ENCODE measurements around the gene ACE.

ACE gene

DNA sequence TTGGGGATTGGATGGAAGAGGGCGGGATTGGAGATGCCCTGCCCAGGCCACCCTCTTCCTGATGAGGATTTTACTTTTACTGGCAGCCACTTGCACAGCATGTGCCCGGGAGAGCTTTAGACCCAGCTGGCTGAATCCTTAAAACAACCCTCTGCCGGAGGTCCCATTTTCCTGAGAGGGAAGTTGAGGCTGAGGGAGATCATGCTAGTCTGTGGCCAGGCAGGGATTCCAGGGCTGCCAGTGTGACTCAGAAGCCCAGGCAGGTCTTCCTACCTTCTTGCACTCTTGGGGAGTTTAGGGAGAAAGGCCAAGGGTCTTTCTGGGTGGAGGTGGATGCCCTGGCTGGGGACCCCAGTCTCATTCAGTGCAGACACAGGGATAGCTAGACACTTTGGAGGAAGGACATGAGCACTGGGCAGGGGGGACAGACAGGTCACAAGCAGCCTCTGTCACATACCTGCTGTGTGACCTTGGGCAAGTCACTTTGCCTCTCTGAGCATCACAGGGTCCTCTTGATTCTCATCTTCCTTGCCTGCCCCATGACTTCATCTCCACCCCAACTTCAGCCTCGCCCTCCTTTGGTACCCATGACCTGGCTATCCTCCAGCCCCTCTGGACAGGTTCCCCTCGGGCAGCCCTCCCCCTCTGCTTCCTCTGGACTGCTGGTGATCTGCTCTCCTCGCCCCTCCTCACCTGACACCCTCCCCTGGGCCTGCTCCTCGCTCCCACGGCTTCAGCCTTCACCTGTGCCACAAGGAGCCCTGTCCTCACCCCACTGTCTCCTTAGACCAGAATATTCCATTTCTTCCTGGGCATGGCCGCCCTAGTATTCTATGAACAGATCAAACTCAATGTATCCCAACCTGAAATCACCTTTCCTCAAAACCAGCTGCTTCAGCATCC is 62.1 kb downstream of the ACE start:
- no peak for DNase-seq

DNA sequence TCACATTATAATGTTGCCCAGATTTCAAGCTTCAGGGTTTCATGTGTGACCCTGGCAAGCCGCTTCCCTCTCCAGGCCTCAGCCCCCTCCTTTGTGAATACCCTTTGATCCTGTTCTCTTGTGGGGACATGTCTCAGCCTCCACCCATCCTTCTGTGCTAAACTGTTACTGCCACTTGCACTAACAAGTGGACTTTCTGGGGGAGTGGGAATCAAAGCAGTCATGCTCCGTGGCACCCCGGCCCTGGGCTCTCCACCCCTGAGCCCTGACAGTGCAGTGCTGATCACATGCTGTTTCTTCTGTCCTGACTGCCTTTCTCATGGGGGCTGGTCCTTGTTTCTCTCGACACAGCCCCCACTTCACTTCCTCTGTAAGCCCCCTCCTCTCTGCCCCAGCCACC is 63.7 kb downstream of the ACE start:
- DNase-seq, result no peak

DNA sequence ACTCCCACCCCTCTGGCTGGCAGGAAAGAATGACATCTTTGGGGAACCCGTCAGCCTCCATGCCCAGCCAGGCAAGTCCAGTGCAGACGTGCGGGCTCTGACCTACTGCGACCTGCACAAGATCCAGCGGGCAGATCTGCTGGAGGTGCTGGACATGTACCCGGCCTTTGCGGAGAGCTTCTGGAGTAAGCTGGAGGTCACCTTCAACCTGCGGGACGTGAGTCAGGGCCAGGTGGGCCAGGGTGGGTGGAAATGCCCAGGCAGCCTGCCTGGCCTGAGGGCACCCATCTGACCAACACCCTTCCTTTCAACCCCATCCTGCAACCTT is 65.3 kb downstream of the ACE start:
- DNase-seq, result no peak

DNA sequence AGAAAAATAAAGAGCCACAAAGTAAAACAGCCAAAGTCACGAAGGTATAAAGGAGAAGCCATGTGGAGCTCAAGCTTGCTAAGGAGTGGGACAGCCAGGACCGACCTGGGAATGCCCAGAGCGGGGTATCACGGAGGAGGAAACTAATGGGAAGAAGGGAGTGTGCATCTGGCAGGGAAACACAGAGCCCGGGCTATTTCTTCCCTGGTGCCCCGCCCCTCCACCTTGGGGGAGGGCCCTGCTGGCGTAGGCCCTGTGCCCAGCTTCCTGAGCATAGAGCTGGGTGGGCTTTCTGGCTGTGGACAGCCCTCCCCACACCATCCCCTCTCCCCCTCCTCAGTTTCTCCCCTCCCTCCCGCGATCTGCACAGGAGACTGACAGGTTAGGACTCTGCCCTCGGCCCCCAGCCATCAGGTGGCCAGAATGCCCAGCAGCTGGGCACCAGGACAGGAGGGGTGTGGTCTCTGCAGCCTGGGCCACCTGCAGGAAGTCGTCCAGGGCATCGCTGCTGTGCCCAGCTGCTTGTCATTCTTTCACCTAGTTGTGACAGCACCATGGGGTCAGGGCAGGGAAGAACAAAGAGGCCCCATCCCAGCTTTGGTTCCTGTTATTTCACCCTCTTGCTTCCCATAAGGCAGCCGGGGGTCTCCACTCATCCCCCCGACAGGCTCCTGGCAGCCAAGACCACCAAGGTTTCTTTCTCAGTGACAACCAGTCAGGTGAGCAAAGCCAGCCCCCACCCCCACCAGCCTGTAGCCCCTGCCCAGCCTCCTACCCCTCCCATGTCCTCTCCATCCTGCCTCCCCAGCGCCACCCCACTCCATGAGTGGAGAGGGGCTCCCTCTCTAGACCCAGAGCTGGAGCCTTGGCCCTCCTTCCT is 66.3 kb downstream of the ACE start:
- DNase-seq, result no peak

DNA sequence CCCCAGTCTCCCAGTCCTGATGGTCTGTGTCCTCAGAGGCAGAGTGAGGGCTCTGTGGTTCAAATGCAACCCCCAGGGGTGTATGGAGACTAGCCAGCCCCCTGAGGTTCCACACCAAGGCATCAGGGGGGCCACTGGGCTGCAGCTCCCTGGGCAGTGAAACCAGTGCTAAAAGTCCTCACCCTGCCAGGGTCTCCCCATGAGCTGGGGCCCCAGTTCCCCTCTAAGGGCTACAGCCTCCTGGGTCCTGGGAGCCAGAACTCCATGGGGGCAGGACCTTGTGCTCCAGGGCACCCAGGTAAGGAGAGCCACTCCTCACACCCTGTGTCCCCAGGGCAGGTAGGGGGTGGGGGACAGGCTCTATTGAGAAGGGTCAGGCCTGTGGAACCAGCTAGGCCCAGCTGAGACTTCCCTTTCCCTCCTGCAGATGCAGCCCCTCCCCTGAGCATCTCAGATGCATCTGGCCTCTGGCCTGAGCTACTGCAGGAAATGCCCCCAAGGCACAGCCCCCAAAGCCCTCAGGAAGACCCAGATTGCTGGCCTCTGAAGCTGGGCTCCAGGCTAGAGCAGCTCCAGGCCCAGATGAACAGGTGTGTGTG is 67.1 kb downstream of the ACE start:
- no peak for DNase-seq

DNA sequence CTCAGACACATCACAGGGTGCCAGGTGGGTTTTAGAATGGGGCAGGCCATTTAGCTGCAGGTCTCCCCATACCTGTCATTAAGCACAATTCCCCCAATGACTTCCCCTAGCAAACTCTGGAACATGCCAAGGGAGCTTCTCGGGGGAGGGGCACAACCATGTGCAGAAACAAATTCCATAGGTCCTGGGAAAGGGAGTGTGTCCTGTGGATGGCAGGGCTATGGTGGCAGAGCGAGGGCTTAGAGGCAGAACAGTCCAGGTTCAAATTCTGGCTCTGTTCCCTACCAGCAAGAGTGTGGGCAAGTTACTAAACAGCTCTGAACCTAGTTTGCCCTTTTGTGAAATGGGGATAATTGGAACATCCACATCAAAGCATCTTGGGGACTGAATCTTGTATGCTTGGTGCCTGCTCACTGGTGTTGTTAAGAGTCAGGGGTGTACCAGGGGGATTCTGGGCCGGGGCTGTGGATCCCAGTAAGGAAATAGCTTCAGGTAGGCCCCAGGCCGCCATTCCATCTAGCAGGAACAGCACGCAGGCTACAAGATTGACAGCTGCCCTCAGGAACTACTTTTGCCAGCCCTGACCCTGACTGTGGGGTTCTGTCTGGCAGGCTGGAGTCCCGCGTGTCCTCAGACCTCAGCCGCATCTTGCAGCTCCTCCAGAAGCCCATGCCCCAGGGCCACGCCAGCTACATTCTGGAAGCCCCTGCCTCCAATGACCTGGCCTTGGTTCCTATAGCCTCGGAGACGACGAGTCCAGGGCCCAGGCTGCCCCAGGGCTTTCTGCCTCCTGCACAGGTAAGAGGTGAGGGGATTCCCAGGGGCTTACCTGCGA is 67.8 kb downstream of the ACE start:
- no peak for DNase-seq

DNA sequence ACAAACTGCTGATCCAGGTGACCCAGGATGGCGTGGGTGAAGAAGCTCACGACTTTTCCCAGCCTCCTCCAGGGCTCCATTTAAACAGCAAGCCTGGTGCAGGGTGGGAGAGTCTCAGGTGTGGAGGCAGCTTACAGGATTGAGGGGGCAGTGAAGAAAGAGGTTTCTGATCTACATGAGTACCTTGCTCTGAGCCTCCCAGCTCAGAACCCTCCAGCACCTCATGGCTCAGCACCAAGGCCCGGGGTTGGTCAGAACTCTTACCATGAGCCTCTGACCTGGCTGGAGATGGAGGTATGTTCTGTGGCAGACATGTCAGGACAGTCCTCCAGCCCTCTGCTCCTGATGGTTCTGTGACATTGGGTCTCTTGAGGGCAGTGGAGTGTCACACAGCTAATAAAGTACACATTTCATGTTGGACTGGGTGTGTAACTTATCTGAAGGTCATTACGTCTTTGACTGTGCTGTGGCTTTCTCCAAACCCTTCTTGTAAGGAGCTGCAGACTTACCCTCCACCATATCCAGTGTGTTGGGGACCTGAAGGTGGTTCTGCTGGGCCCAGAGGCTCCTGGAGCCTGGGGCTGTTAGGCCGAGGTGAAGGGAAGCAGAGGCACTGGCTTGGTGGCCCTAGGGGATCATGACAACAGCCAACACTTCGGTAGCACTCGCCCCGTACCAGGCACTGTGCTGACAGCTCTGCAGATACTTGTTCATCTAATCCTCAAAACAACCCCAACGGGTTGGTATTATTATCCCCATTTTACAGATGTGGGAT is 69.6 kb downstream of the ACE start:
- no peak for DNase-seq

DNA sequence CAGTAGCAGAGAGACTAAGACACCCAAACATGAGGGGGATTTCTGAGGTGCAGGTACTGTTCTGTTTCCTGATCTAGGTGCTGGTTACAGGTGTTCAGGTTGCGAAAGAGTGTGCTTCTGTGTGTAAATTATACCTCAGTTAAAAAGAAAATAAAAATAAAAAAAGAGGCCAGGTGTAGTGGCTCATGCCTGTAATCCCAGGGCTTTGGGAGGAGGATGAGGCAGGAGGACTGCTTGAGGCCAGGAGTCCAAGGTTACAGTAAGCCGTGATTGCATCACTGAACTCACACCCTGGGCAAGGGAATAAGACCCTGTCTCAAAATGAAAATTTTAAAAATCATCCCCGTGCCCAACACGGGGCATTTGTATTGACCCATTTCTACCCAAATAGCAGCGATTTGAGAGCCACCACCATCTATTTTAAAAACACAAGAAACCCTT is 70.2 kb downstream of the ACE start:
- no peak for DNase-seq
